GM12865 (cell line): ENCODE measurements around the gene STARD8.

Source experiments
- DNase-seq: peaks from one replicate; pipeline ENCODE4 v3.0.0; 2010; ENCODE audit warnings: low read depth
- H3K4me3 ChIP-seq: 2 replicates; pipeline ENCODE4 v1.5.1; 2011; ENCODE audit warnings: mild to moderate bottlenecking, low read depth, low read length, control low read depth
- CTCF ChIP-seq: IDR thresholded peaks from 2 replicates; pipeline ENCODE4 v1.5.1; 2011; ENCODE audit warnings: low read length, control low read depth, low read depth, inconsistent platforms; ENCODE audit not compliant: insufficient read depth; ENCODE audit errors: missing control alignments

The STARD8 gene

GRCh38 chrX:68697465-68698125, 50.1 kb downstream of the STARD8 start:
- no peak overlapping the region for H3K4me3 ChIP-seq
- no peak for TF ChIP-seq CTCF
- no peak for DNase-seq

GRCh38 chrX:68698942-68699341, 51.5 kb downstream of the STARD8 start:
- TF ChIP-seq CTCF = no peak
- no peak overlapping the region for H3K4me3 ChIP-seq
- DNase-seq = no peak

- no peak for DNase-seq
- TF ChIP-seq CTCF = no peak
- no peak overlapping the region for H3K4me3 ChIP-seq
Observed at GRCh38 chrX:68699960-68700746, 52.7 kb downstream of the STARD8 start.

- TF ChIP-seq CTCF = no peak
- no peak for DNase-seq
Observed at GRCh38 chrX:68703369-68703768, 55.9 kb downstream of the STARD8 start.

GRCh38 chrX:68703846-68704245, 56.4 kb downstream of the STARD8 start:
- DNase-seq = no peak
- TF ChIP-seq CTCF = no peak
- no peak overlapping the region for H3K4me3 ChIP-seq

More at GRCh38 chrX:68703369-68703768, 55.9 kb downstream of the STARD8 start:
- H3K4me3 ChIP-seq = no peak overlapping the region

GRCh38 chrX:68705986-68706385, 58.5 kb downstream of the STARD8 start:
- TF ChIP-seq CTCF = no peak
- no peak for DNase-seq

More at GRCh38 chrX:68705986-68706385, 58.5 kb downstream of the STARD8 start:
- H3K4me3 ChIP-seq = no peak overlapping the region
